LNCAP (cell line): ENCODE data around the gene PRR35.
A peak's percentile ranks its signal among the peaks of the same experiment; 100 is the strongest.

Source experiments
- TF ChIP-seq, protein P1 (sequence below): fragments of 450-650 bp; IDR thresholded peaks from 2 replicates; pipeline ENCODE4 v1.5.1; 2017; ENCODE audit warnings: mild to moderate bottlenecking

The PRR35 gene

DNA sequence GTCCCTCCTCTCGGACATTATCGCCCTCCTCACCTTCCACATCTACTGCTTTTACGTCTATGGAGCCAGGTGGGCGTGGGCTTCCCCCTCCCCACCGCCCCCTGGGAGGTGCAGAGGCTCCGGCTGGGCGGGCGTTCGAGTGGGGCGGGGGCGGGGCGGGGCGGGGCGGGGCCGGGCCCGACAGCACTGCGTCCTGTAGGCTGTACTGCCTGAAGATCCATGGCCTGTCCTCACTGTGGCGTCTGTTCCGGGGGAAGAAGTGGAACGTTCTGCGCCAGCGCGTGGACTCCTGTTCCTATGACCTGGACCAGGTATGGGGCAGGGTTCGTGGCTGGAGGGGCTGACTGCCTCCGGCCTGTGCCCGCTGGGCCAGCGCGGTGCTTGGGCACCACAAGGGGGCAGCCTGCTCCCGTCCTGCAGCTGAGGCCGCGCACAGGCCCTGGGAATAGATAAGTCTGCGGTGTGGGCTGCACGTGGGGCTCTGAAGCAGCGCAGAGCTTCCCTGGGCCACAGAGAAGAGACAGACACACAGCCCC, 18.7 kb downstream of the PRR35 start:
- TF ChIP-seq, protein P1, sequence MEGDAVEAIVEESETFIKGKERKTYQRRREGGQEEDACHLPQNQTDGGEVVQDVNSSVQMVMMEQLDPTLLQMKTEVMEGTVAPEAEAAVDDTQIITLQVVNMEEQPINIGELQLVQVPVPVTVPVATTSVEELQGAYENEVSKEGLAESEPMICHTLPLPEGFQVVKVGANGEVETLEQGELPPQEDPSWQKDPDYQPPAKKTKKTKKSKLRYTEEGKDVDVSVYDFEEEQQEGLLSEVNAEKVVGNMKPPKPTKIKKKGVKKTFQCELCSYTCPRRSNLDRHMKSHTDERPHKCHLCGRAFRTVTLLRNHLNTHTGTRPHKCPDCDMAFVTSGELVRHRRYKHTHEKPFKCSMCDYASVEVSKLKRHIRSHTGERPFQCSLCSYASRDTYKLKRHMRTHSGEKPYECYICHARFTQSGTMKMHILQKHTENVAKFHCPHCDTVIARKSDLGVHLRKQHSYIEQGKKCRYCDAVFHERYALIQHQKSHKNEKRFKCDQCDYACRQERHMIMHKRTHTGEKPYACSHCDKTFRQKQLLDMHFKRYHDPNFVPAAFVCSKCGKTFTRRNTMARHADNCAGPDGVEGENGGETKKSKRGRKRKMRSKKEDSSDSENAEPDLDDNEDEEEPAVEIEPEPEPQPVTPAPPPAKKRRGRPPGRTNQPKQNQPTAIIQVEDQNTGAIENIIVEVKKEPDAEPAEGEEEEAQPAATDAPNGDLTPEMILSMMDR = peak; percentile 85

DNA sequence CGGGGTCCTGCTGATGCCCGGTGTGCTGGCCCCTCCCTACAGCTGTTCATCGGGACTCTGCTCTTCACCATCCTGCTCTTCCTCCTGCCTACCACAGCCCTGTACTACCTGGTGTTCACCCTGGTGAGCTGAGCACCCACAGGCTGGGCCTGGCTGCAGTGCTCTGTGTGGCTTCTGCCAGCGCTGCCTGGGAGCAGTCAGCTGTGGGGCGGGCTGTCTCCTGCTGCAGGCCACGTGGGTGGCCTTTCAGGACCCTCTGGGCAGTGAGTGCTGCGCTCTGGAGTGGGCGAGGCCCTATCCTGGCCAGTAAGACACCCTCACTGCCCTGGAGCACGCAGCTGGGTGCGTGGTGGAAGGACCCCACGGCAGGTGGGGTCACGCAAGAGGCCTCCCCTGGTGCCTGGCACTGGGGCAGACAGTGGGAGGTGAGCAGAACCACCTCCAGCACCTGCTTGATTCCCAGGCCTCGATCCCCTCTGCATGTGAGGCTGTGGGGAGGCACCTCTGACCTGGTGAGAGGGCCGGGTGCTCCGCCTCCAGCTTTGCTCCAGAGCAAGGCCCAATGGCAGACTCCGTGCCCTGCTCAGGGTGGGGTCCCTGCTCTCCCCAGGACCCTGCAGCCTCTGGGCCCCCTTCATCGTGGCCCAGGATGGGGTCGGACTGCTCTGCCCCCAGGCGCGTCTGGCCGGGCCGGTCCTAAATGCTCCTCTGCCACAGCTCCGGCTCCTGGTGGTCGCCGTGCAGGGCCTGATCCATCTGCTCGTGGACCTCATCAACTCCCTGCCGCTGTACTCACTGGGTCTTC, 20.1 kb downstream of the PRR35 start:
- TF ChIP-seq, protein P1 = no peak

DNA sequence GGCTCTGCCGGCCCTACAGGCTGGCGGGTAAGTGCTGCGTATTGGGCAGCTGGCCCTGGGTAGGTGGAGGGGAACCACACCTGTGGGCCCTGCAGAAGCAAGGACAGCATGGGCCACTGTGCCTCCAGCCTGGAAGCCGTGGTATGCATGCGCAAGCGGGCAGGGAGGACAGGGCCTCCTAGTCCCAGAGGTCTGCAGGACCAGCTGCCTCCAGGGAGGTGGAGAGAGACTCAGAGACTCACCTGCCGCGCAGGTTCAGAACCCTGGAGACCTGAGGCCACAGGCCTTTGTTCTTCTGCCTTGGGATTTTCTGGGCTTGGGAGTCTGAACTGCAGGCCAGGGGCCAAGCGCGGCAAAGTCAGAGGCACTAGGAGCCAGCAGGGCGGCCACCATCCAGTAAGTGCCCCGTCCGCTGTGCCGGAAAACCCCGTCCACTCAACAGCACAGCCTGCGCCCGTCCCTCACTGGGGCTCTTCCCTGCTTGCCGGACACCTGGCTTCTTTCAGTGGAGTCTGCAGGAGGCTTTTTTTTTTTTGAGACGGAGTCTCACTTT, 20.8 kb downstream of the PRR35 start:
- TF ChIP-seq, protein P1 = no peak

DNA sequence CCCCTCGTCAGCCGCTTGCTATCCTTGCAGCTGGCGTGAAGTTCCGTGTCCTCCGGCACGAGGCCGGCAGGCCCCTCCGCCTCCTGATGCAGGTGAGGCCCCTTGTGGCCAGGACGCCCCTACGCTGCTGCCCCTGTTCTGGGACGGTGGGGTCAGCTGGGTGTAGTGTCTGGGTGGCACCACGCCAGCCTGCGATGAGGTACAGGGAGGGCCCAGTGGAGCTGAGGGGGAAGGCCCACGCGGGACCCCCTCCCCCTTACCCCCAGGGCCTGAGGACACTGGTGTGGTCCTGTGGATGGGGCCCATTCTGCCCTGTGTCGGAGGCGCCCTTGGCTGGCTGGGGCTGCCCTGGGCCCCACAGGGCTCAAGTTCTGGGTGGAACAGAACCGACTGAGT, 22.0 kb downstream of the PRR35 start:
- TF ChIP-seq, protein P1 = no peak

DNA sequence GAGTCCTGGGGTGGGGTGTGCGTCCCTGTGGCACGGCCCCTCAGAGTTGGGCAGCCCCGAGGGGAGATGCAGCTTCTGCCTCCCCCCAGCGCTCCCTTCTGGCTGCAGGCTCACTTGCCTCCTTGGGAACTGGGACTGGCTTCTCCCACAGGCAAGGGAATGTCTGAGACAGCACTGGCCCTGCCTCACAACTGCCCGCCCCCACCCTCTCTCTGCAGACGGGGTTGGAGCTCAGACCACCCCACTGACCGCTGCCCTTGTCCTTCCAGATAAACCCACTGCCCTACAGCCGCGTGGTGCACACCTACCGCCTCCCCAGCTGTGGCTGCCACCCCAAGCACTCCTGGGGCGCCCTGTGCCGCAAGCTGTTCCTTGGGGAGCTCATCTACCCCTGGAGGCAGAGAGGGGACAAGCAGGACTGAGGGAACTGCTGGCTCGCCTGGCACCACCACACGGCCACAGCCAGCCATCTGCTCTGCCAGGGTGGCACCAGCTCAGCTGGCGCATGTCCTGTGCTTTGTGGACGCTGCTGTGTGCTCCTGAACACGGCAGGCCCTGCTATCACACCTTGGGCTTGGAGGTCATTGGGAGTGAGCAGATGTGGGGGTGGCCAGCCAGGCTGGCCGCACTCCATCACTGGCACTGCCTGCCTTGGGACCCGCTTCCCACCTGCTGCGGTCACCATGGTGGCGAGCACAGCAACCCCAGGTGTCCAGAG, 22.6 kb downstream of the PRR35 start:
- TF ChIP-seq, protein P1 = no peak

DNA sequence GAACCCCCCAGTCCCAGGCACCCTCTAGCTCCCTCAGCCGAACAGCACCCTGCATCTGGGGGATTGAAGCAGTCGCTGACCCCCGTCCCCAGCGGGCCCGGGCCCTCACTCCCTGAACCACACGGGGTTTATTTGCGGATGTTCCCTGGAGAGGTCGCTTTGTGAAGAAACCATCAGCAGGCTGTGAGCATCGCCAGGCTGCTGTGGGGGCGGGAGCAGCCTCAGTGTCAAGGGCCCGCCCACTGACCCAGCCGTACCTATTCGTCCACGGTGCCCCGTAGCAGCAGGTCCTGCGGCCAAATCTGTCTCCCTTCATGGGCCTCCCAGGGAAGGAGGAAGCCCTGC, 23.2 kb downstream of the PRR35 start:
- TF ChIP-seq, protein P1 = no peak

DNA sequence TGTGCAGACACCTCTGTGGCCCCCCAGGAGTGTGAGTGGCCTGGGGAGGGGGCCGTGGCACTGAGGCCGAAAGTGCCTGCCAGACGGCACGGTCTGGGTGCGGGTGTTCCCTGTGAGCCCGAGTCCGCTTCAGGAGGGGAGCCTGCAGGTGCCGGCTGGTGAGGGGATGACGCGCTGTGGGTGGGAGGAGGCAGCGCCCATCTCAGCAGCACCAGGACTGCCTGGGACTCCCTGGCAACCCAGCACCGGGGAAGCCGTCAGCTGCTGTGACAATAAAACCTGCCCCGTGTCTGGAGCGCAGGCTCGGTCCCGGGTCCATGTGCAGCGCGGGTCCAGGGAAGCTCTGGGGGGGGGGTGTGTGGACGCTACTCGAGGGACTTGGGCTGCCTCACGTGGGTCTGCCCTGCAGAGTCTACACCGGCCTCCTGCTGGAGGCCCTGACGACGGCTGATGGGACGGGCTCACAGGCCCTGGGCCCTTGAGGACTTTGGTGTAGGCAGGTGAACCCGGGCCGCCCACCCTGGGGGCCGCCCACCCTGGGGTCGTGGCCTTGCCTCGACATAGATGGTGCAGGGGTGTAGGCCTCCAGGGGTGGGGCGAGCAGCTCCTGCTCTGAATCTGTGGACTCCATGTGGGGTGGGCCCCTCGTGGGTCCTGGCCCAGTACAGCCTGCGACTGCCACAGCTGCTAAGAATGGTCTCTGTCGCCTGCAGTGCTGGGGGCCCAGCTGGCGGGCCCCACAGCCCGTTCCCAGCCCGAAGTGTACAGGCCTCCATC, 23.8 kb downstream of the PRR35 start:
- TF ChIP-seq, protein P1 = no peak
